GM12878 (cell line): ENCODE results near the gene POLD1. TPM values are rescaled to one million over a fixed set of nuclear protein-coding genes. Genes with fewer than 3 reads are reported as not detected.
A peak's percentile ranks its signal among the peaks of the same experiment; 100 is the strongest.

Source experiments
- BCLAF1 ChIP-seq: fragments of 450-650 bp; IDR thresholded peaks from 2 replicates; pipeline ENCODE4 v1.6.1; 2017; ENCODE audit warnings: antibody characterized with exemption, mild to moderate bottlenecking, moderate library complexity
- CHD1 ChIP-seq: IDR thresholded peaks from 2 replicates; pipeline ENCODE4 v1.6.1; 2012; ENCODE audit warnings: low read depth, low read length, improper control_type of control experiment
- EP300 ChIP-seq, 2 experiments: fragments of 150-350 bp in 1 of 2; IDR thresholded peaks; 2 replicates each; pipeline ENCODE4 v1.6.1; 2011 to 2012; ENCODE audit warnings: low read depth in 2 of 2, low read length in 2 of 2, borderline replicate concordance in 1 of 2, improper control_type of control experiment in 1 of 2, inconsistent platforms in 1 of 2; ENCODE audit not compliant: control insufficient read depth in 1 of 2
- GATAD2B ChIP-seq: fragments of 450-650 bp; conservative IDR thresholded peaks from 2 replicates; pipeline ENCODE4 v1.6.1; 2017; ENCODE audit warnings: low read depth, mild to moderate bottlenecking, moderate library complexity
- IKZF2 ChIP-seq, 2 experiments: fragments of 450-650 bp; IDR thresholded peaks; 2 replicates each; pipeline ENCODE4 v1.6.1; 2017; ENCODE audit warnings: mild to moderate bottlenecking in 2 of 2, moderate library complexity in 2 of 2
- KAT2A ChIP-seq: conservative IDR thresholded peaks from 2 replicates; pipeline ENCODE4 v1.6.1; 2011; ENCODE audit warnings: low read depth, low read length; ENCODE audit not compliant: control insufficient read depth
- KLF5 ChIP-seq: fragments of 450-650 bp; IDR thresholded peaks from 2 replicates; pipeline ENCODE4 v1.6.1; 2014; ENCODE audit warnings: mild to moderate bottlenecking; ENCODE audit not compliant: partially characterized antibody
- MXI1 ChIP-seq: fragments of 150-350 bp; IDR thresholded peaks from 2 replicates; pipeline ENCODE4 v1.6.1; 2011; ENCODE audit warnings: low read depth, mild to moderate bottlenecking, inconsistent platforms, low read length, improper control_type of control experiment
- NR2F1 ChIP-seq: fragments of 450-650 bp; conservative IDR thresholded peaks from 2 replicates; pipeline ENCODE4 v1.6.1; 2017; ENCODE audit warnings: mild to moderate bottlenecking
- NRF1 ChIP-seq: conservative IDR thresholded peaks from 2 replicates; pipeline ENCODE4 v1.6.1; 2011; ENCODE audit warnings: mild to moderate bottlenecking, low read depth, low read length, improper control_type of control experiment
- POLR2AphosphoS5 ChIP-seq: IDR thresholded peaks from 2 replicates; pipeline ENCODE4 v1.6.1; 2011; ENCODE audit warnings: mild to moderate bottlenecking, low read length, inconsistent platforms
- RB1 ChIP-seq: fragments of 450-650 bp; formaldehyde crosslinking; IDR thresholded peaks from 2 replicates; pipeline ENCODE4 v1.6.1; 2017; ENCODE audit warnings: mild to moderate bottlenecking, borderline replicate concordance
- RUNX3 ChIP-seq: IDR thresholded peaks from 2 replicates; pipeline ENCODE4 v1.6.1; 2012; ENCODE audit warnings: low read length, inconsistent platforms
- SIN3A ChIP-seq: IDR thresholded peaks from 2 replicates; pipeline ENCODE4 v1.6.1; 2012; ENCODE audit warnings: low read depth, low read length, improper control_type of control experiment
- SKIL ChIP-seq: fragments of 450-650 bp; IDR thresholded peaks from 2 replicates; pipeline ENCODE4 v1.6.1; 2017; ENCODE audit warnings: mild to moderate bottlenecking, low read depth, inconsistent platforms; ENCODE audit not compliant: poor library complexity, severe bottlenecking
- SP1 ChIP-seq: IDR thresholded peaks from one replicate; pipeline ENCODE4 v1.6.1; 2011; ENCODE audit warnings: low read depth, low read length
- TAF1 ChIP-seq: IDR thresholded peaks from 2 replicates; pipeline ENCODE4 v1.6.1; 2011; ENCODE audit warnings: mild to moderate bottlenecking, low read depth, low read length, borderline replicate concordance
- TCF12 ChIP-seq: IDR thresholded peaks from 2 replicates; pipeline ENCODE4 v1.6.1; 2011; ENCODE audit warnings: low read depth, mild to moderate bottlenecking, low read length
- YY1 ChIP-seq: IDR thresholded peaks from 2 replicates; pipeline ENCODE4 v1.6.1; 2011; ENCODE audit warnings: low read depth, mild to moderate bottlenecking, low read length
- ZNF687 ChIP-seq: fragments of 450-650 bp; IDR thresholded peaks from 2 replicates; pipeline ENCODE4 v1.6.1; 2017; ENCODE audit warnings: mild to moderate bottlenecking, moderate library complexity
- polyA plus RNA-seq, 11 experiments: library from polyadenylated mRNA; depleted of rRNA in 4 of 11; unstranded in 6 of 11; stranded (reverse) in 5 of 11; fragments of >200 nt; fragmentation: Nextera tagmentation in 4 of 11; fragmentation: Illumina TruSeq in 1 of 11; extraction: Ambion mirVana in 4 of 11; extraction: Trizol in 1 of 11; gene quantifications; 1 replicate in 1 of 11; 2 replicates in 10 of 11; pipeline versions ENCODE4 v1.2.1 to v1.2.3, GENCODE V29; 2011 to 2016; ENCODE audit warnings: inconsistent platforms in 2 of 11, missing spikeins in 2 of 11, low read depth in 1 of 11
- total RNA-seq, 4 experiments: library from RNA; depleted of rRNA in 3 of 4; stranded (reverse); fragments of >200 nt in 3 of 4; fragmentation: Illumina TruSeq in 1 of 4; extraction: Trizol in 1 of 4; gene quantifications; 2 replicates each; pipeline versions ENCODE4 v1.2.1 to v1.2.3, GENCODE V29; 2013 to 2021

POLD1 gene
- total and polyA plus RNA-seq, 10 of the 15 experiments (the other 5 are each of a cell fraction or from before 2014, with no cell fraction given): 0.76 to 165 (median 63.4) TPM

GRCh38 chr19:50376166-50377050 lies 7.7 kb upstream of the POLD1 start, which contains the start of gene NR1H2 (continued):
- TF ChIP-seq EP300 (IDR thresholded peaks at IDR 0.05; ENCODE audit: borderline replicate concordance in 1 of 2, control insufficient read depth in 1 of 2, low read depth in 2 of 2, low read length in 2 of 2) (peak; percentile 9 to 33; a peak in 2 of 4 replicates), NRF1 (no peak), MXI1 (peak; percentile 80; the same call in 1 of the 2 replicates), POLR2AphosphoS5 (peak; percentile 85), NR2F1 (peak; percentile 57; the same call in 1 of the 2 replicates), IKZF2 (IDR thresholded peaks at IDR 0.05) (peak in 1 of 2 experiments; percentile 58; a peak in 2 of 4 replicates), YY1 (peak; percentile 85), SP1 (peak; percentile 72), GATAD2B (peak; percentile 78), KAT2A (no peak), RB1 (peak; percentile 65), BCLAF1 (0 out of 2 replicates have a peak, but pooled peaks have one; percentile 44), RUNX3 (peak; percentile 76), CHD1 (peak; percentile 92; the same call in 1 of the 2 replicates), TAF1 (peak; percentile 82; the same call in 1 of the 2 replicates), ZNF687 (peak; percentile 38; the same call in 1 of the 2 replicates), SKIL (no peak), TCF12 (peak; percentile 61; the same call in 1 of the 2 replicates), SIN3A (peak; percentile 72; the same call in 1 of the 2 replicates), KLF5 (peak; percentile 94)
